GM12891 (cell line): ENCODE measurements around the gene ZBTB21.

Experiments
- DNase-seq: peaks from one replicate; pipeline ENCODE4 v3.0.0; 2011; ENCODE audit warnings: low spot score; ENCODE audit not compliant: insufficient read length
- FAIRE-seq: peaks from 2 replicates; lab custom pipeline; 2011; peaks lifted over from hg19 to GRCh38; lab: Jason Lieb, UNC
- PAX5 ChIP-seq: IDR thresholded peaks from 2 replicates; pipeline ENCODE4 v1.6.1; 2011; ENCODE audit warnings: low read length, moderate library complexity, mild to moderate bottlenecking; ENCODE audit not compliant: insufficient read depth, severe bottlenecking
- POLR2A ChIP-seq: IDR thresholded peaks from 2 replicates; pipeline ENCODE4 v1.6.1; 2011; ENCODE audit warnings: low read depth, low read length, control low read depth
- POLR2AphosphoS5 ChIP-seq: IDR thresholded peaks from 2 replicates; pipeline ENCODE4 v1.6.1; 2011; ENCODE audit warnings: low read depth, low read length, control low read depth
- POU2F2 ChIP-seq: IDR thresholded peaks from 2 replicates; pipeline ENCODE4 v1.6.1; 2011; ENCODE audit warnings: low read depth, mild to moderate bottlenecking, control low read depth, low read length, moderate library complexity
- SPI1 ChIP-seq: IDR thresholded peaks from 2 replicates; pipeline ENCODE4 v1.6.1; 2011; ENCODE audit warnings: low read depth, low read length, control low read depth
- TAF1 ChIP-seq: IDR thresholded peaks from 2 replicates; pipeline ENCODE4 v1.6.1; 2011; ENCODE audit warnings: low read depth, low read length, control low read depth

The ZBTB21 gene

DNA sequence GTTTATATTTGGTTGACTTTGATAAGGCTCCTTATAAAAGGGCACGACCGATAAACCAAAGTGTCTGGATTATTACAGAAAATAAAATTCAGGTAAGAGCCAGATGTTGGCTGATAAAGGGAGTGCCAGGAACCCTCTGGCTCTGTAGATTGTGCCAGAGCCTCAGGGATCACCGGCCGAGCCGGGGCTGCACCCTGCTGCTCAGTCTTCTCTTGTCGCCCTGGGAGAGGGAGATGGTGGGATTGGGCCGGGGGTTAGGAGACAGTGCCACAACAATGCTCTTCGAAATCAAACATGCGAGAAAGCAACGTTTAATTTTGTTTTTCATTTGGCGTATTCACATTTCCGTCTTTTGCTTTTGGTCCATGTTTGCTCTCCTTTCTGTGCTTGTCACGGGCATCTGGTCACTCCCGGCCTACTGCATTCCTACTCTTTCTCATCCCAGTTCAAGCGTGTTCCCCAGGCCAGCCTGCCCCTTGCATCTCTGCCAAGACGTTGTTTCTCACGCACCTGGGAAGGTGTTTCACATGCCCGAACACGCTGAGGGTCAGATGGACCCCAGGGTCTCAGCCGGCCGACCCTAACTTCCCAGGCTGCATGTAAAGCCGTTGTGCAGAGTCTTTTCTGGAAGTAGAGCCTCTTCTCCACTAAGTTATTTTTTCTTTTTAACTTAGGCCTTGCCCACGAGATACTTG, 37.5 kb downstream of the ZBTB21 start:
- TF ChIP-seq SPI1 (no peak), TAF1 (no peak), PAX5 (no peak), POLR2AphosphoS5 (no peak), POU2F2 (no peak), POLR2A (no peak)
- FAIRE-seq (no peak), DNase-seq (no peak)

DNA sequence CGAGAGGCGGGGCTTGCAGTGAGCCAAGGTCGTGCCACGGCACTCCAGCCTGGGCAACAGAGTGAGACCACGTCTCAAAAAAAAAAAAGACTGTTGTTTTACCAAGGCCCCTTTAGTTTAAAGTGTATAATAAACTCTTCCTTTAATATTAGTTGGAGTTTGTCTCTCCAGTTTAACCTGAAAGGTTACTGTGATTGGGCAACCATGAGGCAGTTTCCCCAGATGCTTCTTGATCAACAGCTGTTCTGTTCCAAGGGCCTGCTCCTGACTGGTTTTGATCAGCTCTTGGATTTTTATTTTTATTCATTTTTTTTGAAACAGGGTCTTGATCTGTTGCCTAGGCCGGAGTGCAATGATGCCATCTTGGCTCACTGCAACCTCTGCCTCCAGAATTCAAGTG, 38.3 kb downstream of the ZBTB21 start:
- FAIRE-seq: no peak
- DNase-seq: no peak
- TF ChIP-seq POLR2AphosphoS5 (no peak), POU2F2 (no peak), SPI1 (no peak), PAX5 (no peak), TAF1 (no peak), POLR2A (no peak)

DNA sequence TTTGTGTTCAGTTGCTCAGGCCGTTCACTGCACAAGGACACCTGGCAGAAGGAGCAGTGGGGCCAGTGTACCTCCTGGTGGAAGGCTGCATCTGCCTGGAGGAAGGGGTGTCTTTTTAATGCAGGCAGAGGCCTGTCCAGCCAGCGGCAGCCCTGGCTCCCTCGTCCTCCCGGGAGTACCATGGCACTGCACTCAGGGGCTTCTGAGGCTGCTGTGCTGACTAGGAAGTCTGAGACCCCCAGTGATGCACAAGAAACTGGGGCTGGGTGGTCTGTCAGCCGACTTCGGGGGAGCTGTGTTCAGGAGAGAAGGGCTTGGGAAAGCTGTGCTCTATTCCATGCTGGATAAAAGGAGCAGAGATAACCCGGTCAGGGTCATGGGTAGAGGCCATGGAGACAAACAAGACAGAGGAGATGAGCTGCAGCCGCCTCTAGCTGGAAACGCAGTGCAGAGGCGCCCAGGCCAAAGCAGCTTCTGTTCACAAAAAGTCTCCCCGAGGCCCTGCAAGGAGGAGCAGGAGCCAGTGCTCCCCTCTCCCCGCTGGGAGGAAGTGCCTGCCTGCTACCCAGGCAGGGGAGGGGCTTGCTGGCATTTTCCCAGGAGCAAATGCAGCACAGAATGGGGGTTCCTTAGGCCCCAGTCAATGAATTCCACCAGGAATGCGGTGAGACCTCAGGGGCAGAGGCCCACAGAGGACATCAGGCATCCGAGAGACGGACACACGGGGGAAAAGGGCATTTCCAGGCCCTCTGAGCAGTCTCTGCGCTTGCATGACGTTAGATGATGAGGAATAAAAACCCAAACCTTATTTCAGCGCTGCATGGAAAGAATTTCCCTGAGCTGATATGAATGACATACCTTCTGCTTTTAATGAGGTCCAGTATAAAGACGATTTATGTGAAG, 39.2 kb downstream of the ZBTB21 start:
- FAIRE-seq: no peak
- DNase-seq: no peak
- TF ChIP-seq PAX5 (no peak), POU2F2 (no peak), TAF1 (no peak), POLR2AphosphoS5 (no peak), SPI1 (no peak), POLR2A (no peak)

DNA sequence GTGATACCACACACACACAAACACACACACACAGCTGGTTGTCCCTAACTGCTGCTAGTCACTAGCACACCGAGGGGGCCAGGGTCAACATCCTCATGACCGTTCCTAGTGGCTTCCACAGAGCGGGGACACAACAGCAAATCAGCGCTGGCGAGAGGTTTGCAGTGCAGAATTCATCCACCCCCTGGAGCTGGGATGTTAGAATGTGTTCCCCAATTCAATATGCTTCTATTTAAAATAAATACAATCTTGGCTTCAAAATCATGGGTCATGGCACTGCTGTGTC, 40.1 kb downstream of the ZBTB21 start:
- TF ChIP-seq PAX5: no peak
- TF ChIP-seq SPI1: no peak
- TF ChIP-seq POU2F2: no peak
- TF ChIP-seq TAF1: no peak
- TF ChIP-seq POLR2A: no peak
- no peak for TF ChIP-seq POLR2AphosphoS5
- no peak for DNase-seq
- no peak for FAIRE-seq

DNA sequence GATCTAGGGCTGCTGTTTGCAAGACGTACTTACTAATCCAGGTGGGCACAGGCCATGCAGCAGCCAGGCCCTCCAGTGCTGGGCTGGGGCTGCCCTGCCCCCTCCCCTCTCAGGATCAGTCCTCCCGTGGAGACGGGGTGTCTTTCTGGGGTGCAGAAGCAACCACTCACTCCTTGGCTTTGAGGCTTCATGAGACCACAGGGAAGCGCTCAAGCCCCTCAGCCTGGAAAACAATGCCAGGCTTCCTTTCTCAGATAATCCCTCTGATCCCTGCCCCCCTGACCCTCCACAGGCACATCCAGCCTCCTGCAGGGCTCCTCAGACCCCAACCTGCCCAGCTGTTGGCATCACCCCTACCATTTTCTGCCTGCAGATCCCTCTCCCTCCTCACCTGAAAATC, 42.5 kb downstream of the ZBTB21 start:
- FAIRE-seq (no peak), DNase-seq (no peak)
- no peak for TF ChIP-seq POLR2A
- TF ChIP-seq POLR2AphosphoS5: no peak
- TF ChIP-seq SPI1: no peak
- TF ChIP-seq POU2F2: no peak
- TF ChIP-seq PAX5: no peak

DNA sequence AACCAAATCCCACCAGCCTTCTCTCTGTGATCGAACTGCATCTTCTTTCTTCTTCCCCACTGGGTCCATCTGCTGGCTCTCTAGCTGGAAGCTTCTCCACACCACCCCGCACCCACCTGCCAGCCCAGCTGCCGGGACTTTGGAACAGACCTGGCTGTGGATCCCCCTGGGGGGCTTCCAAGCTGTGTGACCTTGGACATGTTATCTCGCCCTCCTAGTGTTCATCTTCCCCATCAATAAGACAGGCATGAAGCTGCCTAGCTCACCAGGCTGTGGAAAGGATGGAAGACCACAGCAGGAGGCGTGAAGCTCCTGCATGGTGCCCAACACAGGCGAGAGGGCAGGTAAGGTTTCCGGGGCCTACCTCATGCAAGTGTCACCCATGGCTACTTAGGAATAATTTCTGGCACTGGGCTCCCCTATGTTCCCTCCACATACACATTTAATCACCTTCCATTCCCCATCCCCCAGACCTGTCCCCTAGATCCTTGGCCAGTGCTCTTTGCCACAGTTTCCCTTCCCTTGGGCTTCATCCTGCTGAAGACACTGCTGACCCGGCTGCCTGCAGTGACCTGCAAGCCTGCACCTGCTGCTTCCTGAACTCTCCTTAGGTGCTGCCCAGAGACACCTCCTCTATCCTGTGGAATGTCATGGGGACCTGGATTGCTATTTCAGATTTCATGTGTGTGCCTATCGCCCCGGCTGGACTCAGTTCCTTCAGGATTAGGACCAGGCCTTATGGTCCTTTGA, 43.1 kb downstream of the ZBTB21 start:
- DNase-seq: no peak
- TF ChIP-seq POLR2AphosphoS5 (no peak), POU2F2 (no peak), POLR2A (no peak), TAF1 (no peak), SPI1 (no peak), PAX5 (no peak)
- no peak for FAIRE-seq

DNA sequence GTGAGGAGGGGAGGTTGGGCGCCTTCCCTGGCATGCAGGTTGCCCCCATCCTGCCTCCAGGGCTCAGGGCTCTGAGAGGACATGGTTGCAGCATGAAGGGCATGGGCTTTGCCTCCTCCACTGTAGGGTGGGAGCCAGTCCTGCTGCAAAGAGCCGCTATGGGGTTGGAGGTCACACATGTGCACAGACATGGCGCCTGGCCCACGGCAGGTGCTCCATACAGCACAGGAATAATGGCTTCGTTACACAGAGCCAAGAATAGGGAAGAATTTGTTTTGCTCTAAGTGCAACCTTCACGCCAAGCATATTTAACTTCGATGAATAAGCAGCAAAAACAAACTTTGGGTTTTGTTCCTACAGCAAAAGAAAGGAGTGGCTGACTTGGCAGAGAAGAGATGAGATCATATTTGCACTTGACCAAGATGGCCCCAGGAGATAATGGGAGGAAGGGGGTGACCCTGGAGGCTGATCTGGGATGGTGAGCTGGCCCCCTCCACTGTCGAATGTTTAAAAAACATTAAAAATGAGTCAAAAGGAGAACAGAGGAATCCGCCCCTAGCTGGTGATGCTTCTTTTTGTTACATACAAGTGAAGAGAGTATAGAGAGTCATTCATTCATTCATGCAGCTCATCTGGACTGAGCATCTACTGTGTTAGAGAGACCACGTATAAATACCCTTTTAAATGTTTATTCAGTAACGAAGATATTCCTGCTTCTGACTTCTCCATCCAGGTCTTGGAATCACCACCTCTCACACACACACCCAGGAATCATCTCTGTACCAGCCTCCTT, 43.9 kb downstream of the ZBTB21 start:
- TF ChIP-seq PAX5 (no peak), POU2F2 (no peak), POLR2AphosphoS5 (no peak), SPI1 (no peak), POLR2A (no peak), TAF1 (no peak)
- FAIRE-seq (no peak), DNase-seq (no peak)

DNA sequence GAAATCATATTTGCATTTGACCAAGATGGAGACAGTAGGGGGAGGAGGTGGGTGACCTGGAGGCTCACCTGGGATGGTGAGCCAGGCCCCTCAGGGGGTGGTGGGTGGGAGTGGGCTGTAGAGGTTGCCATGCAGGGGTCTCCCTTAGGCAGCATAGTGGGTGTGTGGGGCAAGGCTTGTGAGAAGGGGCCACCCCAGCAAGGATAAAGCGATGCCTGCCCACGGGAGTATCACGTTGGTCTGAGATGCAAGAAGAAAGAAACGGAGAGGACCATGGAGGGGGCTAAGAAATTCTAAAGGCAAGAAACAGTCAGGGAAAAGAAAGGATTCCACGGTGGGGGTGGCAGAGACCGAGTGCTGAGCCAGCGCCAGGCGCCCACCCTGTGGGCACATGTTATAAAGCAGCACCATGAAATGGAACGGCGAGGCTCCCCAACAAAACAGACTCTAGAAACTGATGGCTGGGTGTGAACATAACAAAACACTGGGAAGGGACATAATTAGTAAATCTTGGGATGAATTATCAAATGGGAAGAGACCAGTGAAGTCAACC, 44.6 kb downstream of the ZBTB21 start:
- no peak for TF ChIP-seq POLR2AphosphoS5
- TF ChIP-seq POLR2A: no peak
- TF ChIP-seq TAF1: no peak
- no peak for TF ChIP-seq SPI1
- no peak for TF ChIP-seq POU2F2
- no peak for TF ChIP-seq PAX5
- DNase-seq: no peak
- no peak for FAIRE-seq

DNA sequence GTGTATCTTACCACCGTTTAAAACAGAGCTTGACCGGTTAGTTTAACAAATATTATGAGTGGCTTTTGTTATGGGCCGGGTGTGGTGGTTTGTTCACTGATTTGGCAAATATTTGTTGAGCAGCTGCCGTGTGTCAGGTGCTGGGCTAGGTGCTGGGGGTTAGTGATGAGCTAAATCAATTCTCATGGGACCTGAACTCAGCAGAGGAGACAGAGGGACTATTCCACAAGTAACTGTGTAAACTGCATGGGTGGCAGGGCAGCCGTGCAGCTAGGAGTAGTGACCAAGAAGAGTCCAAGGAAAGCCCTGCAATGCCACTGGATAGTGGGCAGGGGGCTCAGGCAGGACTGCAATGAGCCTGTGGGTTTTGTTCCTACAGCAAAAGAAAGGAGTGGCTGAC, 45.1 kb downstream of the ZBTB21 start:
- FAIRE-seq (peak; percentile 75), DNase-seq (no peak)
- no peak for TF ChIP-seq POLR2A
- no peak for TF ChIP-seq POLR2AphosphoS5
- no peak for TF ChIP-seq SPI1
- no peak for TF ChIP-seq PAX5
- TF ChIP-seq POU2F2: no peak
- TF ChIP-seq TAF1: no peak
